ENCODE results near the gene CLEC18C. TPM values are rescaled to one million over a fixed set of nuclear protein-coding genes. Genes with fewer than 3 reads are reported as not detected.
A peak's percentile ranks its signal among the peaks of the same experiment; 100 is the strongest.

Gene CLEC18C
- total and polyA plus RNA-seq, 8 donors: 0.19 to 1.3 (median 0.34) TPM; not detected in 2

DNA sequence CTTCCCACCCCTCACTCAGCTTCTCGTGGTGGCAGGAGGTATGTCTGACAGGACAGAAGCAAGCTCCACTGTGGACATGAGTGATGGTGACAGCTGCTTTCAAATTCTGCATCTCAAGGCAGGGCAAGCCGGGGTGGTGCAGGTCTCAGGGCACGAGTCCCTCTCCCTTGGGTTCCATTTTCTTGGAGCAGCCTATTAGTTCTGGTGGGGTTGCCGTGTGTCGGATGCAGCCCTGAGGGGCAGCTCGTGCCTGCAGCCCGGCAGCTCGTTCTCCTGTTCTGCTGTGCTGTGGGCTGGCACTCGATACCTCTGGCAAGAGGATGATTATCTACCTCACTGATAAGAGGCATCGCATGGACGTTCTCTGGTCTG lies 16.5 kb upstream of the CLEC18C start:
- no peaks in the 10 kb centered on the region for H3K9me3 ChIP-seq
- TF ChIP-seq, protein P1, sequence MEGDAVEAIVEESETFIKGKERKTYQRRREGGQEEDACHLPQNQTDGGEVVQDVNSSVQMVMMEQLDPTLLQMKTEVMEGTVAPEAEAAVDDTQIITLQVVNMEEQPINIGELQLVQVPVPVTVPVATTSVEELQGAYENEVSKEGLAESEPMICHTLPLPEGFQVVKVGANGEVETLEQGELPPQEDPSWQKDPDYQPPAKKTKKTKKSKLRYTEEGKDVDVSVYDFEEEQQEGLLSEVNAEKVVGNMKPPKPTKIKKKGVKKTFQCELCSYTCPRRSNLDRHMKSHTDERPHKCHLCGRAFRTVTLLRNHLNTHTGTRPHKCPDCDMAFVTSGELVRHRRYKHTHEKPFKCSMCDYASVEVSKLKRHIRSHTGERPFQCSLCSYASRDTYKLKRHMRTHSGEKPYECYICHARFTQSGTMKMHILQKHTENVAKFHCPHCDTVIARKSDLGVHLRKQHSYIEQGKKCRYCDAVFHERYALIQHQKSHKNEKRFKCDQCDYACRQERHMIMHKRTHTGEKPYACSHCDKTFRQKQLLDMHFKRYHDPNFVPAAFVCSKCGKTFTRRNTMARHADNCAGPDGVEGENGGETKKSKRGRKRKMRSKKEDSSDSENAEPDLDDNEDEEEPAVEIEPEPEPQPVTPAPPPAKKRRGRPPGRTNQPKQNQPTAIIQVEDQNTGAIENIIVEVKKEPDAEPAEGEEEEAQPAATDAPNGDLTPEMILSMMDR (IDR thresholded peaks at IDR 0.05): no peak
- intact Hi-C loops (cut with DNase I): no loop called here
- H3K4me3 ChIP-seq: no peak overlapping the region
- FAIRE-seq: no peak
- DNase-seq: peak in 1 of 6 donors; percentile 45
- H3K27ac ChIP-seq: no peak overlapping the region
- ATAC-seq: no peak
- no peaks in the 10 kb centered on the region for H3K4me1 ChIP-seq
- no peaks in the 10 kb centered on the region for H3K27me3 ChIP-seq
- peaks cover 6 to 99% (median 48%) of the 10 kb centered on the region in 3 donors for H3K36me3 ChIP-seq
- 81 to 89% methylated on average over 11 of the region's 11 CpGs for WGBS, 2 donors

DNA sequence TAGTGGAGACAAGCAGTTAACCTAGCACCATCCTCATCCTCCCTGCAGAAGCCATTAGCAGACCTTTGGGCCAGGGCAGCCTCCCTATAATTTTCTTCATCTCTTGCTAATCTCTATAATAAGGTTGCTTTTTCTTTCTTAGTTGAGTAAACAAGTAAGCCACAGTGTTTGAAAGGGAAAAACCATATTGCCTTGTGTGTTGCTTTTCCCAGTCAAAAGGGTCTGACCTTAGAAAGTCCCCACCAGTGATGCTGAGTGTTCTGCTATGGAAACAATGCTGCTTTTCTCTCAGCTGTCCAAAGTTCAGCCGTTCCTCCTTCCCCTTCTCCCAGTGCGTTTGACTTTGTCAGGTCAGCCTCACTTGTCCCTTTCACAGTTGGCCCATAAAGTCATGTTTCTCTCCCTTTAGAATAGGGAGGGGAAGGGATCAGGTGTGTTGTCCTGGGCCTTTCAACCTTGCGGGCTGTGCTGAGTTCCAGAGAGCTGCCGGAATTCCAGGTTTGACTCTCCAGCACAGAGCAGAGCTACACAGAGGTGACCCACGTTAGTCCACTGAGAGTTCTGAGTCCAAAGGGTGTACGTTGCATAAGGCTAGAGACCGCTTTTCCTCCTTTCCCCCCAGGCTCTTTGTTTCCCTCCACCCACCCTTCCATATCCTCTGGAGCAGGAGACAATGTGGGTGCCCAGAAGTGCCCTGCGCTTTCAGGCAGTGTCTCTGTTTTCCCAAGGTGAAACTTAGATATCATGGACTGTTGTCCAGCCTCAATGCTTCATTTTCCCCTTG lies 15.9 kb upstream of the CLEC18C start:
- Histone ChIP-seq H3K27me3 (no peaks in the 10 kb centered on the region), H3K27ac (no peak overlapping the region), H3K4me3 (no peak overlapping the region), H3K36me3 (peaks cover 6 to 98% (median 44%) of the 10 kb centered on the region in 3 donors), H3K4me1 (no peaks in the 10 kb centered on the region), H3K9me3 (no peaks in the 10 kb centered on the region)
- ATAC-seq (peak in 1 of 4 donors; percentile 16), DNase-seq (peak in 1 of 6 donors; percentile 27), FAIRE-seq (no peak)
- TF ChIP-seq, protein P1 (IDR thresholded peaks at IDR 0.05): no peak
- 85 to 87% methylated on average over 8 of the region's 8 CpGs for WGBS, 2 donors
- intact Hi-C loops (cut with DNase I): no loop called here

DNA sequence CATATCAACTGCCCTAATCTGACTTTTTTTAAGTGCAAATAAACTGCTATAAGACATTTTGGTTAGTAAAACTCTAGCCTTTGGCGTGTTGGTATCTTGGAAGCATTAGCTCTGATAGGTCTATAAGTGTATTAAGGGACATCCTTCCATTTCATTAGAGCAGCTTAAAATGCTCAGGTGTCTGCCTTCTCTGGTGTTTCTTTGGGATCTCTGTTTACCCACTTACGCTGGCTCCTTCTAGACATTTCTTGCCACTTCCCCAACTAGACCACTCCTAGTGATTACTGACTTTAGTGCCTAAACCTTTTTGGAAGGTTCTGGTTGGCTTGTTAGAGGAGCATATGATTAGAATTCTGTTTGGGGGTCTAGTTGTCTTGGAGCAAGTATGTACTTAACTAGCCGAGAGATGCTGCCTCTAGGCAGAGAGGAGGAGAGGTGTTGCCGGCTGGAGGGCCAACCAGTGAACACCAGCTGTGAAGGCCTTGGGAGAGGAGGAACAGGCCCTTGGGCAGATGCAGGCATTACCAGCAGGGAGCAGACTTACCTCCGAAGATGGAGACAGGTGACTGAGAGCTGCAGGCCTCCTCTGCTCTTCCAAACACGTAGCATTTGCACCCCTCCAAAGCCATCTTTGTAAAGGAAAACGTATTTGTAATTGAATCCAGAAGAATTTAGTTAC lies 15.2 kb upstream of the CLEC18C start:
- DNase-seq (peak in 2 of 6 donors; percentile 25 to 45), FAIRE-seq (no peak), ATAC-seq (no peak)
- WGBS, 2 donors: 77 to 79% methylated on average over 7 of the region's 7 CpGs
- H3K36me3 ChIP-seq: peaks cover 6 to 91% (median 37%) of the 10 kb centered on the region in 3 donors
- H3K9me3 ChIP-seq: no peaks in the 10 kb centered on the region
- no peak overlapping the region for H3K27ac ChIP-seq
- no peak overlapping the region for H3K4me3 ChIP-seq
- H3K4me1 ChIP-seq: no peaks in the 10 kb centered on the region
- no peaks in the 10 kb centered on the region for H3K27me3 ChIP-seq
- intact Hi-C loops (cut with DNase I): no loop called here
- TF ChIP-seq, protein P1 (IDR thresholded peaks at IDR 0.05): no peak

DNA sequence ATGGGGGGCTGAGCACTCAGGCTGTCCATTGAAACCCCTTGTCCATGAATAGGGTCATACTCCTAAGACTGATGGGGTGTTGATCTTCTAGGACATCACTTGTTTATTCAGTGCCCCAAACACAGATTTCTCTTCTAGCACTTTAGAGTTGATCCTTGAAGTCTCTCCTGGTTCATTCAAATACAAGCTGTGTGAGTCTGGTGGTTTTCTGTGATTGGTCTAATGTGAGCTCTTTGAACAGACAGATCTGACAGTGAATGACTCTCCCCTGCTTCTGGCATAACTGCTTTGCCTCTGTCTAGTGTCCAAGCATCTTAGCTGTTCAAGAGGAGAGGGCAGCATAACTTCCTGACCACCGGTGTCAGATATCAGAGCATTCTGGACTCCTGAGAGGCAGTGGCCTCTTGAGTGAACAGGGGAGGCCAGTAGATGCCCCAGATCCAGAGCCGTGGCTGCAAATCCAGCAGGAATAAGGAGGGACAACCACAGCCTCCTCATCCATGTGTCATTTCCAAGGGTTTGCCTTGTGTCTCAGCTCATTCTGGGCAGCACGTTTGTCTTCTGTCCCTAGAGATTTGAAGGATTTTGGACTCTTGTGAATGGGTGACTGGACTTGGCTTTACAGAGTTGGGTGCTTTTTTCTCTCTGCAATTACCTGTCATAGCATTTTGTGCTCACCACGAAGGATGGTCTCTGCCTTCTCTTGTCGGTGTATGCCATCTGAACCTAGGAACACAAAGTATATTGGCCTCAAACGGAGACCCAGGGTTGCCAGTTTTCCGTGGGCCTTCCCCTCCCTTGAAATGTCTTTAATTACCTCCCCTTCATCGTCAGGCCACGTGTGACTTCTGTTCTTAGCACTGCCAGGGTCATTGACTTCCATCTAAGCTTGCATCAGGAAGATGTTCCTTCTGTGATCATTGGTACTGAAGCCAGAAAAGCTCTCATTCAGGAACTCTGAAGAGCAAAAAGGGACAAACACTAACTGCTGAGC lies 13.9 kb upstream of the CLEC18C start:
- TF ChIP-seq, protein P1 (IDR thresholded peaks at IDR 0.05): no peak
- no peaks in the 10 kb centered on the region for H3K4me1 ChIP-seq
- H3K4me3 ChIP-seq: no peak overlapping the region
- no peaks in the 10 kb centered on the region for H3K9me3 ChIP-seq
- 73% methylated on average over 9 of the region's 9 CpGs for WGBS, 2 donors
- H3K27me3 ChIP-seq: no peaks in the 10 kb centered on the region
- peaks cover 6 to 78% (median 25%) of the 10 kb centered on the region in 3 donors for H3K36me3 ChIP-seq
- ATAC-seq (no peak), FAIRE-seq (no peak), DNase-seq (peak in 2 of 6 donors; percentile 11 to 23)
- intact Hi-C loops (cut with DNase I): no loop called here
- H3K27ac ChIP-seq: no peak overlapping the region

All from pancreas (tissue), 10 donors.